Stimulated activated naive CD8-positive, alpha-beta T cell treated with anti-CD3 and anti-CD28 coated beads, Interleukin-15, Interleukin-2, amounts not matched to agents 100 ng/mL and 50 ng/mL, for 24 hours (primary cell): ENCODE results near the gene MSI2.
A peak's percentile ranks its signal among the peaks of the same experiment; 100 is the strongest.

ENCODE experiments used
- H3K27ac Mint-ChIP-seq: one replicate; pipeline ENCODE4 v1.8.0; 2021; ENCODE audit warnings: mild to moderate bottlenecking, mixed read lengths
- H3K27me3 Mint-ChIP-seq: one replicate; pipeline ENCODE4 v1.8.0; 2021; ENCODE audit warnings: mixed read lengths
- H3K36me3 Mint-ChIP-seq: one replicate; pipeline ENCODE4 v1.8.0; 2021; ENCODE audit warnings: low read depth, mixed read lengths
- H3K4me1 Mint-ChIP-seq: one replicate; pipeline ENCODE4 v1.8.0; 2021; ENCODE audit warnings: low read depth, mixed read lengths
- H3K4me3 Mint-ChIP-seq: one replicate; pipeline ENCODE4 v1.8.0; 2021; ENCODE audit warnings: mild to moderate bottlenecking, mixed read lengths
- H3K9me3 Mint-ChIP-seq: one replicate; pipeline ENCODE4 v1.8.0; 2021; ENCODE audit warnings: mixed read lengths

MSI2 gene

GRCh38 chr17:57323391-57323790 is 67.1 kb downstream of the MSI2 start:
- Mint-ChIP-seq H3K4me1 (peaks cover 39% of the 10 kb centered on the region), H3K27ac (no peak overlapping the region), H3K27me3 (no peaks in the 10 kb centered on the region), H3K4me3 (no peak overlapping the region), H3K36me3 (peaks cover 42% of the 10 kb centered on the region), H3K9me3 (no peaks in the 10 kb centered on the region)

- Mint-ChIP-seq H3K27ac (no peak overlapping the region), H3K9me3 (no peaks in the 10 kb centered on the region), H3K27me3 (no peaks in the 10 kb centered on the region), H3K36me3 (peaks cover 40% of the 10 kb centered on the region), H3K4me1 (peaks cover 39% of the 10 kb centered on the region), H3K4me3 (no peak overlapping the region)
These were observed 67.7 kb downstream of the MSI2 start for GRCh38 chr17:57324060-57324459.

GRCh38 chr17:57324631-57325030 is 68.3 kb downstream of the MSI2 start:
- Mint-ChIP-seq H3K27me3 (no peaks in the 10 kb centered on the region), H3K4me3 (no peak overlapping the region), H3K27ac (no peak overlapping the region), H3K4me1 (peaks cover 43% of the 10 kb centered on the region), H3K9me3 (no peaks in the 10 kb centered on the region), H3K36me3 (peaks cover 38% of the 10 kb centered on the region)

- peaks cover 38% of the 10 kb centered on the region for H3K36me3 Mint-ChIP-seq
- no peak overlapping the region for H3K4me3 Mint-ChIP-seq
- H3K27me3 Mint-ChIP-seq, result no peaks in the 10 kb centered on the region
- no peaks in the 10 kb centered on the region for H3K9me3 Mint-ChIP-seq
- H3K4me1 Mint-ChIP-seq, result peaks cover 54% of the 10 kb centered on the region
- H3K27ac Mint-ChIP-seq, result no peak overlapping the region
These were observed 70.0 kb downstream of the MSI2 start for GRCh38 chr17:57326336-57326735.

- Mint-ChIP-seq H3K27ac (no peak overlapping the region), H3K9me3 (no peaks in the 10 kb centered on the region), H3K27me3 (no peaks in the 10 kb centered on the region), H3K4me3 (no peak overlapping the region), H3K4me1 (peaks cover 54% of the 10 kb centered on the region), H3K36me3 (peaks cover 38% of the 10 kb centered on the region)
These were observed 70.4 kb downstream of the MSI2 start for GRCh38 chr17:57326764-57327163.

- Mint-ChIP-seq H3K27me3 (no peaks in the 10 kb centered on the region), H3K4me1 (peaks cover 49% of the 10 kb centered on the region), H3K36me3 (peaks cover 34% of the 10 kb centered on the region), H3K27ac (no peak overlapping the region), H3K4me3 (no peak overlapping the region), H3K9me3 (no peaks in the 10 kb centered on the region)
These were observed 71.0 kb downstream of the MSI2 start for GRCh38 chr17:57327176-57327970.

- H3K4me3 Mint-ChIP-seq, result no peak overlapping the region
- H3K27ac Mint-ChIP-seq, result no peak overlapping the region
- H3K27me3 Mint-ChIP-seq, result no peaks in the 10 kb centered on the region
- H3K9me3 Mint-ChIP-seq, result no peaks in the 10 kb centered on the region
- H3K36me3 Mint-ChIP-seq, result peaks cover 34% of the 10 kb centered on the region
- peaks cover 49% of the 10 kb centered on the region for H3K4me1 Mint-ChIP-seq
These were observed 72.0 kb downstream of the MSI2 start for GRCh38 chr17:57328109-57328882.

GRCh38 chr17:57329380-57330214 is 73.3 kb downstream of the MSI2 start:
- Mint-ChIP-seq H3K4me3 (no peak overlapping the region), H3K27ac (no peak overlapping the region), H3K9me3 (no peaks in the 10 kb centered on the region), H3K27me3 (no peaks in the 10 kb centered on the region), H3K36me3 (peaks cover 26% of the 10 kb centered on the region), H3K4me1 (peaks cover 49% of the 10 kb centered on the region)

- Mint-ChIP-seq H3K27ac (peak overlapping the region; percentile 41), H3K36me3 (peaks cover 20% of the 10 kb centered on the region), H3K27me3 (no peaks in the 10 kb centered on the region)
These were observed 74.3 kb downstream of the MSI2 start for GRCh38 chr17:57330587-57330986.

GRCh38 chr17:57331423-57331822 is 75.1 kb downstream of the MSI2 start:
- no peaks in the 10 kb centered on the region for H3K27me3 Mint-ChIP-seq
- H3K36me3 Mint-ChIP-seq, result peaks cover 16% of the 10 kb centered on the region
- no peak overlapping the region for H3K27ac Mint-ChIP-seq
- H3K4me3 Mint-ChIP-seq, result no peak overlapping the region
- no peaks in the 10 kb centered on the region for H3K9me3 Mint-ChIP-seq
- peaks cover 41% of the 10 kb centered on the region for H3K4me1 Mint-ChIP-seq

More at GRCh38 chr17:57330587-57330986, 74.3 kb downstream of the MSI2 start:
- H3K4me3 Mint-ChIP-seq, result no peak overlapping the region
- peaks cover 49% of the 10 kb centered on the region for H3K4me1 Mint-ChIP-seq
- no peaks in the 10 kb centered on the region for H3K9me3 Mint-ChIP-seq

- no peak overlapping the region for H3K27ac Mint-ChIP-seq
- H3K9me3 Mint-ChIP-seq, result no peaks in the 10 kb centered on the region
- H3K4me3 Mint-ChIP-seq, result no peak overlapping the region
- H3K4me1 Mint-ChIP-seq, result peaks cover 33% of the 10 kb centered on the region
- H3K27me3 Mint-ChIP-seq, result no peaks in the 10 kb centered on the region
- peaks cover 13% of the 10 kb centered on the region for H3K36me3 Mint-ChIP-seq
These were observed 76.2 kb downstream of the MSI2 start for GRCh38 chr17:57332501-57332900.

- Mint-ChIP-seq H3K4me3 (no peak overlapping the region), H3K4me1 (peaks cover 33% of the 10 kb centered on the region), H3K36me3 (peaks cover 14% of the 10 kb centered on the region), H3K9me3 (no peaks in the 10 kb centered on the region), H3K27ac (no peak overlapping the region), H3K27me3 (no peaks in the 10 kb centered on the region)
These were observed 79.0 kb downstream of the MSI2 start for GRCh38 chr17:57335195-57335792.

GRCh38 chr17:57337390-57337789 is 81.1 kb downstream of the MSI2 start:
- peaks cover 48% of the 10 kb centered on the region for H3K4me1 Mint-ChIP-seq
- H3K27ac Mint-ChIP-seq, result no peak overlapping the region
- H3K27me3 Mint-ChIP-seq, result no peaks in the 10 kb centered on the region
- H3K36me3 Mint-ChIP-seq, result peaks cover 18% of the 10 kb centered on the region
- H3K4me3 Mint-ChIP-seq, result no peak overlapping the region
- no peaks in the 10 kb centered on the region for H3K9me3 Mint-ChIP-seq

- Mint-ChIP-seq H3K27me3 (no peaks in the 10 kb centered on the region), H3K36me3 (peaks cover 21% of the 10 kb centered on the region), H3K27ac (peak overlapping the region; percentile 83), H3K4me1 (peaks cover 50% of the 10 kb centered on the region), H3K4me3 (no peak overlapping the region), H3K9me3 (no peaks in the 10 kb centered on the region)
These were observed 82.1 kb downstream of the MSI2 start for GRCh38 chr17:57338257-57338914.
